HepG2 (cell line): ENCODE results near the gene CNPY1. TPM values are rescaled to one million over a fixed set of nuclear protein-coding genes. Genes with fewer than 3 reads are reported as not detected.
A peak's percentile ranks its signal among the peaks of the same experiment; 100 is the strongest.

Experiments used
- ATAC-seq: fragments of 200-7000 bp; cut with Tn5 transposase; 3 replicates; pipeline ENCODE4 v1.9.1; 2020; ENCODE audit warnings: mild to moderate bottlenecking, moderate library complexity
- BruUV-seq: library from RNA; stranded (reverse); fragments of 400-500 nt; replicated peaks from 2 replicates; lab custom pipeline; 2021; lab: Mats Ljungman, UMichigan
- CTCF ChIA-PET: fragments of 300-600 bp; formaldehyde crosslinking; extraction: SDS; loops from one replicate; lab custom pipeline; 2021; ENCODE audit warnings: low total read pairs, inconsistent platforms, low intra/inter-chr PET ratio; lab: Yijun Ruan, JAX
- POLR2A ChIA-PET: fragments of 350-600 bp; sonication (Branson Sonifier 250); formaldehyde crosslinking; loops from one replicate; lab custom pipeline; 2020; ENCODE audit warnings: antibody characterized with exemption, inconsistent platforms; lab: Yijun Ruan, JAX
- DNase-seq: peaks from one replicate; pipeline ENCODE4 v3.0.0-alpha.2; 2015; ENCODE audit warnings: low spot score
- FAIRE-seq: peaks from 3 replicates; lab custom pipeline; 2011; peaks lifted over from hg19 to GRCh38; lab: Jason Lieb, UNC
- H2AFZ ChIP-seq: one replicate; pipeline ENCODE4 v1.6.1; 2011; ENCODE audit warnings: low read length, inconsistent platforms
- H3K27ac ChIP-seq: fragments of 300-600 bp; 3 replicates; pipeline ENCODE4 v1.8.0; 2011; ENCODE audit warnings: mixed run types, mild to moderate bottlenecking, mixed read lengths, low read length, inconsistent platforms; ENCODE audit not compliant: insufficient read depth; ENCODE audit errors: extremely low read length
- H3K27me3 ChIP-seq, 2 experiments: fragments of 200-600 bp in 1 of 2; 2 replicates in 1 of 2; 3 replicates in 1 of 2; pipeline versions ENCODE4 v1.6.0 to v1.8.0; 2011; ENCODE audit warnings: low read length in 2 of 2, mild to moderate bottlenecking in 2 of 2, moderate library complexity in 2 of 2, inconsistent platforms in 1 of 2; ENCODE audit not compliant: insufficient read depth in 2 of 2, control insufficient read depth in 1 of 2
- H3K36me3 ChIP-seq, 2 experiments: fragments of 200-600 bp in 1 of 2; replicated peaks in 1 of 2; 2 replicates in 1 of 2; 3 replicates in 1 of 2; pipeline versions ENCODE4 v1.5.1 to v1.8.0; 2011; ENCODE audit warnings: low read length in 2 of 2, inconsistent platforms in 1 of 2; ENCODE audit not compliant: insufficient read depth in 2 of 2, control insufficient read depth in 1 of 2
- H3K4me1 ChIP-seq: 2 replicates; pipeline ENCODE4 v1.5.1; 2012; ENCODE audit warnings: low read length, inconsistent platforms; ENCODE audit not compliant: insufficient read depth
- H3K4me2 ChIP-seq: 2 replicates; pipeline ENCODE4 v1.6.0; 2011; ENCODE audit warnings: low read depth, low read length, inconsistent platforms
- H3K4me3 ChIP-seq, 3 experiments: fragments of 200-600 bp in 1 of 3; sonication (generic), shearing (Covaris generic) in 1 of 3; replicated peaks in 1 of 3; 2 replicates each; pipeline ENCODE4 v1.5.1; 2011 to 2016; ENCODE audit warnings: low read length in 3 of 3, inconsistent platforms in 2 of 3, low read depth in 2 of 3, mild to moderate bottlenecking in 2 of 3, control low read depth in 1 of 3, mixed read lengths in 1 of 3; ENCODE audit not compliant: insufficient read depth in 1 of 3
- H3K79me2 ChIP-seq: one replicate; pipeline ENCODE4 v1.6.1; 2011; ENCODE audit warnings: low read length, inconsistent platforms; ENCODE audit not compliant: insufficient read depth
- H3K9ac ChIP-seq: 2 replicates; pipeline ENCODE4 v1.6.0; 2011; ENCODE audit warnings: mild to moderate bottlenecking, low read depth, low read length, inconsistent platforms; ENCODE audit not compliant: insufficient read depth
- H3K9me3 ChIP-seq: 2 replicates; pipeline ENCODE4 v1.5.1; 2012; ENCODE audit warnings: mild to moderate bottlenecking, low read length
- H4K20me1 ChIP-seq: 2 replicates; pipeline ENCODE4 v1.6.0; 2011; ENCODE audit warnings: inconsistent platforms, mild to moderate bottlenecking, low read length, moderate library complexity; ENCODE audit not compliant: insufficient read depth
- AKAP8 ChIP-seq: sonication (generic); formaldehyde crosslinking; IDR thresholded peaks from 2 replicates; pipeline ENCODE4 v1.5.1; 2020; ENCODE audit warnings: mild to moderate bottlenecking, missing genetic modification reagents
- IKZF1 ChIP-seq: fragments of 450-650 bp; IDR thresholded peaks from 2 replicates; pipeline ENCODE4 v1.7.1; 2016
- MXI1 ChIP-seq: IDR thresholded peaks from 3 replicates; pipeline ENCODE4 v1.6.1; 2012; ENCODE audit warnings: low read depth, low read length, inconsistent platforms, borderline replicate concordance
- NAIF1 ChIP-seq: sonication (generic); formaldehyde crosslinking; IDR thresholded peaks from 2 replicates; pipeline ENCODE4 v1.5.0; 2020; ENCODE audit warnings: mild to moderate bottlenecking, missing genetic modification reagents, borderline replicate concordance
- SYNCRIP ChIP-seq: fragments of 200-400 bp; formaldehyde crosslinking; IDR thresholded peaks from 2 replicates; pipeline ENCODE4 v1.6.1; 2018; ENCODE audit warnings: mild to moderate bottlenecking, low read depth, low read length; ENCODE audit not compliant: insufficient read depth
- ZBTB3 ChIP-seq: sonication (generic); formaldehyde crosslinking; IDR thresholded peaks from 2 replicates; pipeline ENCODE4 v1.4.0; 2020; ENCODE audit warnings: low read depth, mild to moderate bottlenecking, moderate library complexity, missing genetic modification reagents, borderline replicate concordance
- ZNF350 ChIP-seq: sonication (generic); formaldehyde crosslinking; IDR thresholded peaks from 2 replicates; pipeline ENCODE4 v1.4.0; 2020; ENCODE audit warnings: mild to moderate bottlenecking, low read depth, missing genetic modification reagents, borderline replicate concordance
- ZNF556 ChIP-seq: sonication (generic); formaldehyde crosslinking; IDR thresholded peaks from 2 replicates; pipeline ENCODE4 v1.4.0; 2020; ENCODE audit warnings: mild to moderate bottlenecking, missing genetic modification reagents, borderline replicate concordance
- ZNF562 ChIP-seq: sonication (generic); formaldehyde crosslinking; IDR thresholded peaks from 2 replicates; pipeline ENCODE4 v1.8.0; 2022; ENCODE audit warnings: missing genetic modification reagents, borderline replicate concordance
- ZNF749 ChIP-seq: sonication (generic); formaldehyde crosslinking; IDR thresholded peaks from 2 replicates; pipeline ENCODE4 v1.8.0; 2022; ENCODE audit warnings: mild to moderate bottlenecking, missing genetic modification reagents, moderate library complexity, borderline replicate concordance
- WGBS: methylation state at CpG from one replicate; pipeline ENCODE4 v1.1.6; 2017; ENCODE audit warnings: low lambda C conversion rate; 5-methylcytosine and 5-hydroxymethylcytosine counted together
- in situ Hi-C: cut with HindIII; loops from 2 replicates; pipeline ENCODE4 v1.10.0; 2017; ENCODE audit warnings: low pct_unique_long_range_greater_than_20kb; ENCODE audit not compliant: extremely low pct_ligation_motif_present
- intact Hi-C: fragments of 100-400 bp; cut with micrococcal nuclease; formaldehyde crosslinking; loops from one replicate; pipeline ENCODE4 v1.10.0; 2022; ENCODE audit not compliant: unreplicated experiment
- polyA plus RNA-seq, 8 experiments: library from polyadenylated mRNA; depleted of rRNA in 3 of 8; stranded (reverse) in 7 of 8; unstranded in 1 of 8; fragments of >200 nt; fragmentation: Illumina TruSeq in 4 of 8; extraction: Trizol in 4 of 8; gene quantifications; 2 replicates each; pipeline versions ENCODE4 v1.2.1 to v1.2.3, GENCODE V29; 2011 to 2016; ENCODE audit warnings: low read depth in 4 of 8, missing spikeins in 1 of 8, mixed read lengths in 1 of 8; ENCODE audit not compliant: insufficient read depth in 1 of 8
- total RNA-seq, 5 experiments: library from RNA; depleted of rRNA; stranded (reverse); fragments of >200 nt; fragmentation: Illumina TruSeq; extraction: Trizol; gene quantifications; 2 replicates each; pipeline ENCODE4 v1.2.3, GENCODE V29; 2016; ENCODE audit warnings: low read depth in 1 of 5
- TF ChIP-seq, protein P1 (sequence below): sonication (generic); formaldehyde crosslinking; conservative IDR thresholded peaks from 2 replicates; pipeline ENCODE4 v1.5.0; 2020; ENCODE audit warnings: missing genetic modification reagents
- TF ChIP-seq, protein P2 (sequence below): sonication (generic); formaldehyde crosslinking; IDR thresholded peaks from 2 replicates; pipeline ENCODE4 v1.4.0; 2020; ENCODE audit warnings: mild to moderate bottlenecking, missing genetic modification reagents
- TF ChIP-seq, protein P3 (sequence below): fragments of 450-650 bp; IDR thresholded peaks from 2 replicates; pipeline ENCODE4 v1.6.1; 2016

The CNPY1 gene
- total and polyA plus RNA-seq, 2 of the 13 experiments (the other 11 are each of a cell fraction or from before 2014, with no cell fraction given): not detected

DNA sequence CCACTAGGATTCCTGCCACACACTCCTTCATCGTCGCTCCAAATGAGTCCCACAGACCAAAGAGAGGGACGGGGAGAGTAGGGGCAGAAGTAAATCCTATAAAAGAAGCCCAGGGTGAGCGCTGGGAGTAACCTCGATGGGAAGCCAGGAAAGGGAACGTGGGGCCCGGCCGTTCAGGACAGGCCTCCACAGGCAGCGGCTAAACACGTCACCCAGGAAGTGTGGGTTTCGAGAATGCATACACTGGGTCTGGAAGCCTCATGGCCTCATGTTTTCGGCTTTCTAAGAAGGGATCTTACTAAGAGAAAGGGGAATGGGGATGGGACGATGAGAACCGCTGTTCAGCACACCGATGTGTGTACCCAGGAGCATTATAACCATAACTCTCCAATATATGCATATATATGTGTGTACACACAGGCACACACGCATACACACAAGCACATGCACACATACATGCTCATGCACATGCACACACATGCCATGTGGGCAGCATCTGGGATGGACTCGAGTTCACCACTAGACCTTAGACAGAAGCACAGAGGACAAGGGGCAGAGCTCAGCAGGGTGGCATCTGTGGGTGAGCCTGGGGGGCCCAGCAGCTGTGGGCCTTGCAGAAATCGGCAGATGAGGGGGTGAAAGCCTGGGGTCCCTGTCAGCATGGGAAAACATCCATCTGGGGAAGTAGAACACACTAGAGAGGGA lies 14.8 kb upstream of the CNPY1 start:
- H2AFZ ChIP-seq: no peak overlapping the region
- 41% methylated on average over 18 of the region's 18 CpGs for WGBS
- no peak for FAIRE-seq

DNA sequence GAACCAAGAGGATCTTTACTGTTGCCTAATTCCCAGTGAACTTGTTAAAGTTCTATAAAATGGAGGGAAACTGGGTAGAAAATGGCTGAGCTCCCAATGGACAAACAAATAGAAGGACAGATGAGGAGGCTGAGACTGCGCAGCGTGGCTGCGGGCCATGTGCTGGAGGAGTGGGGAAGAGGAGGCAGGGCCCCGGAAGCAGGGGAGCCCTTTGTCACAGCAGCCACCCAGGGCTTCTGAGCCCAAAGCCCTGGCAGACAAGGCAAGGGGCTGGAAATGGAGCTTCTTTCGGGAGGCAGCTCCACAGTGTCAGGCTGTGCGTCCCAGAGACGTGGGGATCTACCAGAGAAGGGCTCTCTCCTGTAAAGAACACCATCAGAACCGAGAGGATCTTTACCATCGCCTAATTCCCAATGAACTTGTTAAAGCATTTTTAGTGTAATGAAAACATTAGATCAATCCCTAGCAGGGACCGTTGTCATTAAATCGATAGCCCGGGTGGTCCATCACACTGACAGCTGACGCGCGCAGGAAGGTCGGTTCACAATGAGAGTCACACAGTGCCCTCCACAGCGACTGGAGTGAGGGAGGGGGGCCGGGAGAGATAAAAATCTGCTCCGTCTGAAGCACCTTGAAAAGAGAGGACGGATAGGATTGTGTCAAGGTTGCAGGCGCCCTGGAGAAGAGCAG lies 14.0 kb upstream of the CNPY1 start:
- Histone ChIP-seq H3K9ac (no peak overlapping the region), H3K9me3 (no peaks in the 10 kb centered on the region), H4K20me1 (no peaks in the 10 kb centered on the region), H3K4me1 (no peaks in the 10 kb centered on the region), H3K27me3 (peaks cover 1 to 42% of the 10 kb centered on the region in 2 experiments; a peak in 4 of 5 replicates), H2AFZ (no peak overlapping the region), H3K4me3 (no peak overlapping the region), H3K4me2 (no peak overlapping the region), H3K79me2 (no peaks in the 10 kb centered on the region), H3K27ac (no peak overlapping the region), H3K36me3 (no peaks in the 10 kb centered on the region)
- no TSS peak for BruUV-seq
- no peak for FAIRE-seq
- no peak; the same call in 2 of the 3 replicates for ATAC-seq
- in situ Hi-C loops: no loop called here
- intact Hi-C loops: no loop called here
- no peak for DNase-seq
- ChIA-PET CTCF (no interaction called here), POLR2A (no interaction called here)
- 61% methylated on average over 16 of the region's 21 CpGs for WGBS
- TF ChIP-seq ZNF749 (CRISPR knock-in tag) (no peak), ZNF350 (CRISPR knock-in tag) (no peak), ZBTB3 (no peak), IKZF1 (no peak), NAIF1 (CRISPR knock-in tag) (no peak), ZNF562 (CRISPR knock-in tag) (no peak), MXI1 (no peak), AKAP8 (no peak), SYNCRIP (no peak)
- TF ChIP-seq, protein P1, sequence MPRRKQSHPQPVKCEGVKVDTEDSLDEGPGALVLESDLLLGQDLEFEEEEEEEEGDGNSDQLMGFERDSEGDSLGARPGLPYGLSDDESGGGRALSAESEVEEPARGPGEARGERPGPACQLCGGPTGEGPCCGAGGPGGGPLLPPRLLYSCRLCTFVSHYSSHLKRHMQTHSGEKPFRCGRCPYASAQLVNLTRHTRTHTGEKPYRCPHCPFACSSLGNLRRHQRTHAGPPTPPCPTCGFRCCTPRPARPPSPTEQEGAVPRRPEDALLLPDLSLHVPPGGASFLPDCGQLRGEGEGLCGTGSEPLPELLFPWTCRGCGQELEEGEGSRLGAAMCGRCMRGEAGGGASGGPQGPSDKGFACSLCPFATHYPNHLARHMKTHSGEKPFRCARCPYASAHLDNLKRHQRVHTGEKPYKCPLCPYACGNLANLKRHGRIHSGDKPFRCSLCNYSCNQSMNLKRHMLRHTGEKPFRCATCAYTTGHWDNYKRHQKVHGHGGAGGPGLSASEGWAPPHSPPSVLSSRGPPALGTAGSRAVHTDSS (CRISPR knock-in tag): no peak
- TF ChIP-seq, protein P2, sequence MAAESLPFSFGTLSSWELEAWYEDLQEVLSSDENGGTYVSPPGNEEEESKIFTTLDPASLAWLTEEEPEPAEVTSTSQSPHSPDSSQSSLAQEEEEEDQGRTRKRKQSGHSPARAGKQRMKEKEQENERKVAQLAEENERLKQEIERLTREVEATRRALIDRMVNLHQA: no peak

More for the DNA sequence above, 14.8 kb upstream of the CNPY1 start:
- in situ Hi-C loops (no loop called here), intact Hi-C loops (no loop called here)
- POLR2A ChIA-PET: no interaction called here
- Histone ChIP-seq H3K79me2 (no peaks in the 10 kb centered on the region), H3K27ac (no peak overlapping the region), H3K4me3 (no peak overlapping the region), H3K36me3 (no peaks in the 10 kb centered on the region), H4K20me1 (no peaks in the 10 kb centered on the region), H3K4me2 (no peak overlapping the region), H3K9ac (no peak overlapping the region), H3K9me3 (no peaks in the 10 kb centered on the region), H3K27me3 (peaks cover 1 to 42% of the 10 kb centered on the region in 2 experiments; a peak in 4 of 5 replicates), H3K4me1 (no peaks in the 10 kb centered on the region)
- CTCF ChIA-PET: no interaction called here
- DNase-seq (no peak), ATAC-seq (no peak)
- TF ChIP-seq ZNF556 (CRISPR knock-in tag): no peak
- TF ChIP-seq, protein P3, sequence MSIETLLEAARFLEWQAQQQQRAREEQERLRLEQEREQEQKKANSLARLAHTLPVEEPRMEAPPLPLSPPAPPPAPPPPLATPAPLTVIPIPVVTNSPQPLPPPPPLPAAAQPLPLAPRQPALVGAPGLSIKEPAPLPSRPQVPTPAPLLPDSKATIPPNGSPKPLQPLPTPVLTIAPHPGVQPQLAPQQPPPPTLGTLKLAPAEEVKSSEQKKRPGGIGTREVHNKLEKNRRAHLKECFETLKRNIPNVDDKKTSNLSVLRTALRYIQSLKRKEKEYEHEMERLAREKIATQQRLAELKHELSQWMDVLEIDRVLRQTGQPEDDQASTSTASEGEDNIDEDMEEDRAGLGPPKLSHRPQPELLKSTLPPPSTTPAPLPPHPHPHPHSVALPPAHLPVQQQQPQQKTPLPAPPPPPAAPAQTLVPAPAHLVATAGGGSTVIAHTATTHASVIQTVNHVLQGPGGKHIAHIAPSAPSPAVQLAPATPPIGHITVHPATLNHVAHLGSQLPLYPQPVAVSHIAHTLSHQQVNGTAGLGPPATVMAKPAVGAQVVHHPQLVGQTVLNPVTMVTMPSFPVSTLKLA: peak; percentile 57
- BruUV-seq: no TSS peak
